IPS-20b (cell line): ENCODE measurements around the gene OPCML.

Source experiments
- H3K27ac ChIP-seq: one replicate; pipeline ENCODE4 v1.5.1; 2013; ENCODE audit warnings: low read length
- H3K27me3 ChIP-seq: 2 replicates; pipeline ENCODE4 v1.6.1; 2013; ENCODE audit warnings: mild to moderate bottlenecking, low read length, inconsistent platforms; ENCODE audit not compliant: insufficient read depth
- H3K36me3 ChIP-seq: 2 replicates; pipeline ENCODE4 v1.6.1; 2013; ENCODE audit warnings: low read depth, mild to moderate bottlenecking, inconsistent platforms, low read length, moderate library complexity; ENCODE audit not compliant: insufficient read depth
- H3K4me1 ChIP-seq: 2 replicates; pipeline ENCODE4 v1.6.1; 2013; ENCODE audit warnings: mild to moderate bottlenecking, control low read depth, inconsistent platforms, low read length, moderate library complexity; ENCODE audit not compliant: insufficient read depth
- H3K4me3 ChIP-seq: 2 replicates; pipeline ENCODE4 v1.5.1; 2013; ENCODE audit warnings: mild to moderate bottlenecking, low read length, inconsistent platforms
- H3K9ac ChIP-seq: 2 replicates; pipeline ENCODE4 v1.6.1; 2013; ENCODE audit warnings: low read depth, mild to moderate bottlenecking, inconsistent platforms, low read length, moderate library complexity
- H3K9me3 ChIP-seq: 2 replicates; pipeline ENCODE4 v1.6.1; 2013; ENCODE audit warnings: mild to moderate bottlenecking, low read depth, low read length, inconsistent platforms; ENCODE audit not compliant: insufficient read depth

Gene OPCML

GRCh38 chr11:133023232-133023631, 509.1 kb downstream of the OPCML start:
- H3K4me3 ChIP-seq: no peak overlapping the region
- H3K27ac ChIP-seq: no peak overlapping the region
- H3K9ac ChIP-seq: no peak overlapping the region
- H3K36me3 ChIP-seq: no peaks in the 10 kb centered on the region
- no peaks in the 10 kb centered on the region for H3K9me3 ChIP-seq
- no peaks in the 10 kb centered on the region for H3K27me3 ChIP-seq
- H3K4me1 ChIP-seq: no peaks in the 10 kb centered on the region; the same call in 1 of the 2 replicates

GRCh38 chr11:133021553-133021952, 510.7 kb downstream of the OPCML start:
- H3K9me3 ChIP-seq: no peaks in the 10 kb centered on the region
- no peaks in the 10 kb centered on the region for H3K27me3 ChIP-seq
- no peaks in the 10 kb centered on the region for H3K4me1 ChIP-seq
- H3K9ac ChIP-seq: no peak overlapping the region
- H3K36me3 ChIP-seq: no peaks in the 10 kb centered on the region
- H3K27ac ChIP-seq: no peak overlapping the region
- H3K4me3 ChIP-seq: no peak overlapping the region

GRCh38 chr11:133020372-133020714, 512.0 kb downstream of the OPCML start:
- H3K9ac ChIP-seq: no peak overlapping the region
- no peak overlapping the region for H3K27ac ChIP-seq
- no peaks in the 10 kb centered on the region for H3K4me1 ChIP-seq

GRCh38 chr11:133019545-133020371, 512.5 kb downstream of the OPCML start:
- H3K9me3 ChIP-seq: no peaks in the 10 kb centered on the region
- H3K27me3 ChIP-seq: no peaks in the 10 kb centered on the region
- no peak overlapping the region for H3K4me3 ChIP-seq
- H3K27ac ChIP-seq: no peak overlapping the region
- H3K36me3 ChIP-seq: no peaks in the 10 kb centered on the region
- no peak overlapping the region for H3K9ac ChIP-seq
- no peaks in the 10 kb centered on the region for H3K4me1 ChIP-seq

More at GRCh38 chr11:133020372-133020714, 512.0 kb downstream of the OPCML start:
- Histone ChIP-seq H3K36me3 (no peaks in the 10 kb centered on the region), H3K27me3 (no peaks in the 10 kb centered on the region), H3K4me3 (no peak overlapping the region), H3K9me3 (no peaks in the 10 kb centered on the region)

GRCh38 chr11:133015457-133015856, 516.8 kb downstream of the OPCML start:
- Histone ChIP-seq H3K4me1 (peaks cover 10% of the 10 kb centered on the region; the same call in 1 of the 2 replicates), H3K4me3 (no peak overlapping the region), H3K27ac (no peak overlapping the region), H3K9me3 (no peaks in the 10 kb centered on the region), H3K27me3 (no peaks in the 10 kb centered on the region), H3K9ac (no peak overlapping the region), H3K36me3 (no peaks in the 10 kb centered on the region)

- Histone ChIP-seq H3K27me3 (no peaks in the 10 kb centered on the region), H3K4me1 (peaks cover 10% of the 10 kb centered on the region; the same call in 1 of the 2 replicates), H3K4me3 (no peak overlapping the region), H3K9ac (no peak overlapping the region), H3K27ac (no peak overlapping the region), H3K9me3 (no peaks in the 10 kb centered on the region), H3K36me3 (no peaks in the 10 kb centered on the region)
Observed at GRCh38 chr11:133014337-133014736, 518.0 kb downstream of the OPCML start.

GRCh38 chr11:133012803-133013202, 519.5 kb downstream of the OPCML start:
- no peak overlapping the region for H3K9ac ChIP-seq
- H3K27ac ChIP-seq: no peak overlapping the region
- peaks cover 10% of the 10 kb centered on the region; the same call in 1 of the 2 replicates for H3K4me1 ChIP-seq
- no peaks in the 10 kb centered on the region for H3K27me3 ChIP-seq
- H3K36me3 ChIP-seq: no peaks in the 10 kb centered on the region
- no peak overlapping the region for H3K4me3 ChIP-seq
- no peaks in the 10 kb centered on the region for H3K9me3 ChIP-seq

GRCh38 chr11:133011604-133012003, 520.7 kb downstream of the OPCML start:
- H3K4me3 ChIP-seq: no peak overlapping the region
- H3K36me3 ChIP-seq: no peaks in the 10 kb centered on the region
- H3K27me3 ChIP-seq: no peaks in the 10 kb centered on the region
- peaks cover 10% of the 10 kb centered on the region; the same call in 1 of the 2 replicates for H3K4me1 ChIP-seq
- peaks cover under 1% of the 10 kb centered on the region; the same call in 1 of the 2 replicates for H3K9me3 ChIP-seq
- H3K9ac ChIP-seq: no peak overlapping the region
- no peak overlapping the region for H3K27ac ChIP-seq

GRCh38 chr11:133007027-133007584, 525.2 kb downstream of the OPCML start:
- Histone ChIP-seq H3K9me3 (peaks cover 11% of the 10 kb centered on the region), H3K27me3 (no peaks in the 10 kb centered on the region), H3K36me3 (no peaks in the 10 kb centered on the region), H3K4me1 (no peaks in the 10 kb centered on the region), H3K27ac (no peak overlapping the region), H3K4me3 (no peak overlapping the region), H3K9ac (no peak overlapping the region)

GRCh38 chr11:133004369-133004768, 527.9 kb downstream of the OPCML start:
- Histone ChIP-seq H3K9me3 (peaks cover 11% of the 10 kb centered on the region), H3K27ac (no peak overlapping the region), H3K36me3 (no peaks in the 10 kb centered on the region), H3K27me3 (no peaks in the 10 kb centered on the region), H3K4me1 (peaks cover 8% of the 10 kb centered on the region; the same call in 1 of the 2 replicates), H3K9ac (no peak overlapping the region), H3K4me3 (no peak overlapping the region)

GRCh38 chr11:132999516-132999915, 532.8 kb downstream of the OPCML start:
- Histone ChIP-seq H3K27ac (no peak overlapping the region), H3K27me3 (peaks cover 37% of the 10 kb centered on the region), H3K9ac (0 out of 2 replicates have a peak overlapping the region, but pooled peaks have one; percentile 30), H3K4me3 (peak overlapping the region; percentile 27; the same call in 1 of the 2 replicates), H3K36me3 (no peaks in the 10 kb centered on the region), H3K9me3 (no peaks in the 10 kb centered on the region), H3K4me1 (peaks cover 16% of the 10 kb centered on the region; the same call in 1 of the 2 replicates)

GRCh38 chr11:132999031-132999430, 533.3 kb downstream of the OPCML start:
- H3K9me3 ChIP-seq: no peaks in the 10 kb centered on the region
- peaks cover 42% of the 10 kb centered on the region for H3K27me3 ChIP-seq
- no peak overlapping the region for H3K27ac ChIP-seq
- H3K4me3 ChIP-seq: peak overlapping the region; percentile 22; the same call in 1 of the 2 replicates
- no peaks in the 10 kb centered on the region for H3K36me3 ChIP-seq
- peaks cover 16% of the 10 kb centered on the region; the same call in 1 of the 2 replicates for H3K4me1 ChIP-seq
- H3K9ac ChIP-seq: no peak overlapping the region
